ENCODE results near the gene PGBD5.

PGBD5 gene

DNA sequence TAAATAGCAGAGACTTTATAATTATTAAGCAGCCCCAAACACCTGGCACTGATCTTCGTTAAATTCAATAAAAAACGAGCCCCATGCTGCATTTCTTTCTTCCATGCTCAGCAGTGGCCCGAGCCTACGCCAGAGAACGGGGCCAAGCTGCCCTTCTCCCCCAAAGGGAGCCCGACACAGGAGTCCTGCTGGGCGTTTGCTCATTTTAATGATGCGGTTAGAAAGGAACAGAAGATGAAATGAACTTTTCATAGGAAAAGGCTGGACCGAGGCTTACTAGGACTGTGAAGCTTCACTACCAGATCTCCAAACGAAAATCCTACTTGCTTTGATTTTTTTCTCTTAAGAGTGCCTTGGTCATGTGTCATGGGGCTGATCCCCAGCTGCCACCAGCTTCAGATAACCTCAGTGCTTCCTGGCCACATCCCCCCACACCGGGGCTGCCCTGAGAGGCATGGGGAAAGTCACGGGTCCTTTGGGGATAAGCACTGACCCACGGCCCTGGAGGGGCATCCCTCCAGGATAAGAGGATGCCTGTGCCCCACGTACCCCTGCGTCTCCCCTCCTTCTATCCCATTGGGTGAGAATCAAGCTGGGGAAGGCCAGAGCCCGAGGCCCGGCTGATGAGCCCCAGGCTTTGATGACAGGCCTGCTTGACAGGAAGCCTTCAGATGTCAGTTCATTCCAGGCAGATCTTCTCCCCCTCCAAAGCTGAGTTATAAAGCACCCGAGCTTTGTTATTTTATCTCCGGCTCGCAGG is 34.2 kb downstream of the PGBD5 start:
- H3K4me3 ChIP-seq (replicated peaks in 1 of 2; ENCODE audit: low read depth in 2 of 2, low read length in 2 of 2), result no peak overlapping the region
- no peak for TF ChIP-seq CTCF (IDR thresholded peaks at IDR 0.05; ENCODE audit: low read depth, low read length)
- no peak for DNase-seq (ENCODE audit: low read depth in 2 of 2)

DNA sequence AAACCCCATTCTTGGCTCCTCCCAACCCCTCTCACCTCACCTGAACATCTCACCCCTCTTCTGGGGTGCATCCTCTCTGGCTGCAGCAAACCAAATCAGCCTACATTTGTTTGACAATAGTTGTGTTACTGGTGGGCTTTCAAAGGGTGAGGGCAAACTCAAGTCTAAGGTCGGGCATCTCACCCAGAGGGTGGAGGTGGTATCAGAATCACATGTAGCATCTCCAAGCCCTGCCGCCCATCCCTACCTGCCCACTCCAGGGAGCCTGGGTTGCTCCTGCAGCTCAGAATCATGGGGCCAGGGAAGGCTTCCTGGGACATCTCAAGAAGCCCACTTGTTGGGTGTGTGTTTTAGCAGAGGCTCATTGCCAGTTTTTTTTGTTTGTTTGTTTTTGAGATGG is 35.8 kb downstream of the PGBD5 start:
- no peak for DNase-seq (ENCODE audit: low read depth in 2 of 2)
- no peak for TF ChIP-seq CTCF (IDR thresholded peaks at IDR 0.05; ENCODE audit: low read depth, low read length)

GRCh38 chr1:230387876-230388275 is 38.3 kb downstream of the PGBD5 start:
- DNase-seq (ENCODE audit: low read depth in 2 of 2), result no peak
- H3K4me3 ChIP-seq (replicated peaks in 1 of 2; ENCODE audit: low read depth in 2 of 2, low read length in 2 of 2), result no peak overlapping the region
- TF ChIP-seq CTCF (IDR thresholded peaks at IDR 0.05; ENCODE audit: low read depth, low read length), result no peak

More for the DNA sequence above, 35.8 kb downstream of the PGBD5 start:
- H3K4me3 ChIP-seq (replicated peaks in 1 of 2; ENCODE audit: low read depth in 2 of 2, low read length in 2 of 2), result no peak overlapping the region

DNA sequence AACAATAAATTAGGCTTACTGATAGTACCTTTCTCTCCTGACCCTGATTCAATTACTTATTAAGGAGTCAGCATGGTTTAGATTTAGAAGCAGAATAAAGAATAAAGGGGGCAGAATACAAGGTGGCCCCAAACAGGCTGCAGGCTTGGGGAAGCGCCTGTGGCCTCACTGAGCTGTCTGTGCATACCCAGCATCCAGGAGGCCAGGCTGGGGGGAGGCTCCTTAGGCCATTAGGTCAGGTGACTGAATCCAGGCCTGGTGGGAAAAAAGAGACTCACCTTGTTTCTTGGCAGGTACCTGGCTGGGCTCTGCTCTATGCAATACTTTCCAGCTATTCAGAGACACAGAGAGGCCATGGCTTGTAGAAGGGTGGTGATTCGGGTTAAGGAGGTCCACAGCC is 38.8 kb downstream of the PGBD5 start:
- no peak overlapping the region for H3K4me3 ChIP-seq (replicated peaks in 1 of 2; ENCODE audit: low read depth in 2 of 2, low read length in 2 of 2)
- DNase-seq (ENCODE audit: low read depth in 2 of 2), result no peak
- TF ChIP-seq CTCF (IDR thresholded peaks at IDR 0.05; ENCODE audit: low read depth, low read length), result no peak

DNA sequence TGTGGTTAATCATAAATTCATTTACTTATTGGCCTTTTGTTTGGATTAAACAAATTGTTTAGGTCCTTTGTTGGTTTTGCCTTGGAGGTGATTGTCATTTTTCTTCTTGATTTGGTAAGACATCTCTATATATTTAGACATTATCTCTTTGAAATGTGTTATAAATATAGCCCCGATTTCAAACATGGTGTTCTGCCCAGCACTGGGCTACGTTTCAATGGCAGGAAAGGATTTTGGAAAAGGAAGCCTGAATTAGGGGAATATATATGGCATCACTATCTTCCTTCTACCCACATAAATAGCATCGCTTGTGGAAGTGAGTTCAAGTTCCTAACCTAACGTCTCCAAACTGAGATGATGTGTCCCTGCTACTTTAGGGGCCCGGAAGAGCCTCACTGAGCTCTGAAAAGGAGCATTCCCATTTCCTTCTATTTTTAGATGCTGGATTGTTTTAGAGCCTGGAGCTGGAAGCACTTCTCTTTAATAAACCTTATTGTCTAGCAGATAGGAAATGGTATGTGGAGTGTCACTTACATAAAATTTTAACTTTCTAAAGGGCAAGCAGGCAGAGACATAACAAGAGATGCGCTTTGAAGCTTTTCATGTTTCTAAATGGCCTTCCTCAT is 39.4 kb downstream of the PGBD5 start:
- no peak overlapping the region for H3K4me3 ChIP-seq (replicated peaks in 1 of 2; ENCODE audit: low read depth in 2 of 2, low read length in 2 of 2)
- no peak for TF ChIP-seq CTCF (IDR thresholded peaks at IDR 0.05; ENCODE audit: low read depth, low read length)
- DNase-seq (ENCODE audit: low read depth in 2 of 2), result no peak

- no peak for DNase-seq (ENCODE audit: low read depth in 2 of 2)
- no peak for TF ChIP-seq CTCF (IDR thresholded peaks at IDR 0.05; ENCODE audit: low read depth, low read length)
- no peak overlapping the region for H3K4me3 ChIP-seq (replicated peaks in 1 of 2; ENCODE audit: low read depth in 2 of 2, low read length in 2 of 2)
These were observed 40.2 kb downstream of the PGBD5 start for GRCh38 chr1:230385930-230386329.

All from cardiac fibroblast (primary cell).